Pancreas (tissue), 10 donors: ENCODE measurements around the gene BLCAP. TPM values are rescaled to one million over a fixed set of nuclear protein-coding genes. Genes with fewer than 3 reads are reported as not detected.

Source experiments
- ATAC-seq, 4 donors: fragments of 200-7000 bp; cut with Tn5 transposase; one replicate each; pipeline versions ENCODE4 v1.8.0 to v1.9.1; 2020; ENCODE audit warnings: mild to moderate bottlenecking in 4 of 4, moderate library complexity in 4 of 4
- DNase-seq, 6 donors: peaks; one replicate each; pipeline ENCODE4 v3.0.0-alpha.2; 2020
- FAIRE-seq: peaks from 2 replicates; lab custom pipeline; 2012; peaks lifted over from hg19 to GRCh38; lab: Jason Lieb, UNC
- H3K27ac ChIP-seq, 4 donors: fragments of 200-600 bp; sonication (generic); 1 replicate in 3 of 4; 2 replicates in 1 of 4; pipeline versions ENCODE4 v1.5.0 to v1.8.0; 2020
- H3K27me3 ChIP-seq, 4 donors: fragments of 200-600 bp; one replicate each; pipeline ENCODE4 v1.8.0; 2021
- H3K36me3 ChIP-seq, 3 donors: fragments of 200-600 bp; sonication (generic) in 1 of 3; one replicate each; pipeline versions ENCODE4 v1.5.0 to v1.8.0; 2020 to 2021
- H3K4me1 ChIP-seq, 3 donors: fragments of 200-600 bp; one replicate each; pipeline ENCODE4 v1.8.0; 2021
- H3K4me3 ChIP-seq, 4 donors: fragments of 200-600 bp; sonication (generic) in 2 of 4; one replicate each; pipeline versions ENCODE4 v1.5.0 to v1.8.0; 2020 to 2021
- H3K9me3 ChIP-seq, 4 donors: fragments of 200-600 bp; one replicate each; pipeline ENCODE4 v1.8.0; 2021
- CTCF ChIP-seq, 4 donors: fragments of 200-600 bp; sonication (generic) in 3 of 4; IDR thresholded peaks; one replicate each; pipeline versions ENCODE4 v1.5.0 to v1.8.0; 2021; ENCODE audit warnings: antibody characterized with exemption in 4 of 4
- WGBS, 2 donors: extraction: QIAGEN DNeasy Blood & Tissue Kit; methylation state at CpG; one replicate each; pipeline ENCODE4 v1.1.7; 2013; 5-methylcytosine and 5-hydroxymethylcytosine counted together
- intact Hi-C, 3 donors: fragments of 100-400 bp; cut with DNase I; formaldehyde crosslinking; loops; one replicate each; pipeline versions ENCODE4 v1.11.1 to v1.14.2; 2022
- polyA plus RNA-seq, 2 donors: library from polyadenylated mRNA; stranded (reverse); fragments of 200-250 nt; gene quantifications; one replicate each; pipeline ENCODE4 v1.2.3, GENCODE V29; 2013
- total RNA-seq, 6 donors: library from RNA; stranded (reverse); fragmentation: NEBNext Ultra II Directional in 4 of 6; extraction: Animal tissue kit (Norgen Biotek cat#: 25700) in 4 of 6; gene quantifications; one replicate each; pipeline versions ENCODE4 v1.2.1 to v1.2.4, GENCODE V29; 2021 to 2023
- donor health status: healthy with polysubstance abuse.
- donor health status: DM: no; HTN: no; CAD: no; lungs with moderate emphysema.
- donor health status: DM: no; HTN: no; CAD: no.
- donor health status: control.
- donor health status: control.
- donor health status: Bipolar disorder and iron deficiency.
- donor health status: DM: yes; HTN: yes; CAD: no.
- donor health status: DM: no; HTN: no; CAD: no.
- donor health status: DM: no; HTN: no; CAD: no.
- donor health status: DM: yes; HTN: yes; CAD: no.

The BLCAP gene
- total and polyA plus RNA-seq, 8 donors = 14.6 to 35.3 (median 19.0) TPM

GRCh38 chr20:37537505-37537904 is 9.8 kb upstream of the BLCAP start:
- FAIRE-seq (no peak), ATAC-seq (no peak), DNase-seq (no peak)
- H3K27ac ChIP-seq = no peak overlapping the region
- H3K36me3 ChIP-seq = no peaks in the 10 kb centered on the region
- no peaks in the 10 kb centered on the region for H3K27me3 ChIP-seq
- no peaks in the 10 kb centered on the region for H3K4me1 ChIP-seq
- intact Hi-C loops = loop anchor here in 2 of 3 donors (5.0 to 10.0 kb wide), 2 partner anchors 273 to 340 kb away; partner anchors contain the start of gene GHRH (in 1 of the 2)
- no peak overlapping the region for H3K4me3 ChIP-seq
- no peak for TF ChIP-seq CTCF (IDR thresholded peaks at IDR 0.05)
- H3K9me3 ChIP-seq = no peaks in the 10 kb centered on the region
- 68 to 77% methylated on average over 1 of the region's 1 CpG for WGBS, 2 donors

GRCh38 chr20:37535443-37536132 is 7.9 kb upstream of the BLCAP start:
- no peak for TF ChIP-seq CTCF (IDR thresholded peaks at IDR 0.05)
- ATAC-seq (no peak), FAIRE-seq (no peak), DNase-seq (no peak)
- intact Hi-C loops = loop anchor here in 2 of 3 donors (5.0 to 10.0 kb wide), 2 partner anchors 271 to 338 kb away; partner anchors contain the start of gene GHRH (in 1 of the 2)
- H3K36me3 ChIP-seq = no peaks in the 10 kb centered on the region
- 50 to 57% methylated on average over 10 of the region's 10 CpGs for WGBS, 2 donors
- H3K4me1 ChIP-seq = no peaks in the 10 kb centered on the region
- no peaks in the 10 kb centered on the region for H3K27me3 ChIP-seq
- no peak overlapping the region for H3K27ac ChIP-seq
- H3K4me3 ChIP-seq = no peak overlapping the region
- H3K9me3 ChIP-seq = no peaks in the 10 kb centered on the region

- FAIRE-seq = peak; percentile 23
- H3K9me3 ChIP-seq = no peaks in the 10 kb centered on the region
- intact Hi-C loops = loop anchor here (5.0 to 10.0 kb wide), 4 partner anchors 262 to 342 kb away; partner anchors contain the start of gene GHRH (in 1 of the 3)
- ATAC-seq = peak; percentile 84 to 99 (median 97)
- H3K4me3 ChIP-seq = no peak overlapping the region
- H3K27ac ChIP-seq = no peak overlapping the region
- no peaks in the 10 kb centered on the region for H3K27me3 ChIP-seq
- DNase-seq = peak in 3 of 6 donors; percentile 36 to 73 (median 43)
- WGBS, 2 donors = 57 to 60% methylated on average over 6 of the region's 6 CpGs
- H3K36me3 ChIP-seq = no peaks in the 10 kb centered on the region
- no peaks in the 10 kb centered on the region for H3K4me1 ChIP-seq
- TF ChIP-seq CTCF (IDR thresholded peaks at IDR 0.05) = peak; percentile 64 to 74 (median 66)
Measured at GRCh38 chr20:37534401-37535157, 6.9 kb upstream of the BLCAP start.

GRCh38 chr20:37533154-37533715 is 5.6 kb upstream of the BLCAP start:
- FAIRE-seq = no peak
- WGBS, 2 donors = 67 to 80% methylated on average over 2 of the region's 2 CpGs
- no peaks in the 10 kb centered on the region for H3K27me3 ChIP-seq
- H3K27ac ChIP-seq = no peak overlapping the region
- no peaks in the 10 kb centered on the region for H3K36me3 ChIP-seq
- intact Hi-C loops = loop anchor here (5.0 to 10.0 kb wide), 3 partner anchors 261 to 341 kb away; partner anchors contain the start of gene GHRH (in 1 of the 3)
- H3K4me3 ChIP-seq = no peak overlapping the region
- no peaks in the 10 kb centered on the region for H3K9me3 ChIP-seq
- no peak for ATAC-seq
- no peak for DNase-seq
- TF ChIP-seq CTCF (IDR thresholded peaks at IDR 0.05) = no peak
- H3K4me1 ChIP-seq = peaks cover 0 to 5% (median 5%) of the 10 kb centered on the region in 3 donors
